A549 treated with AZD2906 at 1 μM for 4 hours (cell line): ENCODE results near the gene NRP2. TPM values are rescaled to one million over a fixed set of nuclear protein-coding genes. Genes with fewer than 3 reads are reported as not detected.

Source experiments
- total RNA-seq: library from RNA; stranded (reverse); fragments of 200-300 nt; extraction: Qiagen RNA extraction; gene quantifications from 5 replicates; pipeline ENCODE4 v1.2.3, GENCODE V29; 2022

Gene NRP2, protein sequence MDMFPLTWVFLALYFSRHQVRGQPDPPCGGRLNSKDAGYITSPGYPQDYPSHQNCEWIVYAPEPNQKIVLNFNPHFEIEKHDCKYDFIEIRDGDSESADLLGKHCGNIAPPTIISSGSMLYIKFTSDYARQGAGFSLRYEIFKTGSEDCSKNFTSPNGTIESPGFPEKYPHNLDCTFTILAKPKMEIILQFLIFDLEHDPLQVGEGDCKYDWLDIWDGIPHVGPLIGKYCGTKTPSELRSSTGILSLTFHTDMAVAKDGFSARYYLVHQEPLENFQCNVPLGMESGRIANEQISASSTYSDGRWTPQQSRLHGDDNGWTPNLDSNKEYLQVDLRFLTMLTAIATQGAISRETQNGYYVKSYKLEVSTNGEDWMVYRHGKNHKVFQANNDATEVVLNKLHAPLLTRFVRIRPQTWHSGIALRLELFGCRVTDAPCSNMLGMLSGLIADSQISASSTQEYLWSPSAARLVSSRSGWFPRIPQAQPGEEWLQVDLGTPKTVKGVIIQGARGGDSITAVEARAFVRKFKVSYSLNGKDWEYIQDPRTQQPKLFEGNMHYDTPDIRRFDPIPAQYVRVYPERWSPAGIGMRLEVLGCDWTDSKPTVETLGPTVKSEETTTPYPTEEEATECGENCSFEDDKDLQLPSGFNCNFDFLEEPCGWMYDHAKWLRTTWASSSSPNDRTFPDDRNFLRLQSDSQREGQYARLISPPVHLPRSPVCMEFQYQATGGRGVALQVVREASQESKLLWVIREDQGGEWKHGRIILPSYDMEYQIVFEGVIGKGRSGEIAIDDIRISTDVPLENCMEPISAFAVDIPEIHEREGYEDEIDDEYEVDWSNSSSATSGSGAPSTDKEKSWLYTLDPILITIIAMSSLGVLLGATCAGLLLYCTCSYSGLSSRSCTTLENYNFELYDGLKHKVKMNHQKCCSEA
- total RNA-seq: 83.7 to 128 TPM (median 113 TPM) in 5 replicates

GRCh38 chr2:205682239-205682970 lies at the start of gene NRP2:
NRP2 (plus strand) TSS chr2:205682501; CDS start chr2:205683291, 790 bp downstream.

